GM23248 (cell line): ENCODE data around the gene ADPRHL1. TPM values are rescaled to one million over a fixed set of nuclear protein-coding genes. Genes with fewer than 3 reads are reported as not detected.

Experiments used
- DNase-seq: peaks from one replicate; pipeline ENCODE4 v3.0.0-alpha.2; 2015
- H2AFZ ChIP-seq: fragments of 200-600 bp; sonication (generic); 2 replicates; pipeline ENCODE4 v1.6.1; 2016; ENCODE audit warnings: antibody characterized with exemption
- H3F3A ChIP-seq: fragments of 200-600 bp; sonication (generic); 2 replicates; pipeline ENCODE4 v1.6.1; 2016; ENCODE audit warnings: mild to moderate bottlenecking, antibody characterized with exemption, mixed run types; ENCODE audit not compliant: insufficient read depth
- H3K27ac ChIP-seq: fragments of 200-600 bp; sonication (generic); 2 replicates; pipeline ENCODE4 v1.5.1; 2016; ENCODE audit warnings: mild to moderate bottlenecking
- H3K27me3 ChIP-seq: fragments of 200-600 bp; sonication (generic); replicated peaks from 2 replicates; pipeline ENCODE4 v1.6.1; 2016; ENCODE audit warnings: mild to moderate bottlenecking; ENCODE audit not compliant: insufficient read depth
- H3K36me3 ChIP-seq: fragments of 200-600 bp; sonication (generic); 2 replicates; pipeline ENCODE4 v1.6.1; 2016; ENCODE audit warnings: low read depth, mild to moderate bottlenecking
- H3K4me1 ChIP-seq: fragments of 200-600 bp; sonication (generic); 2 replicates; pipeline ENCODE4 v1.6.1; 2016; ENCODE audit warnings: mild to moderate bottlenecking; ENCODE audit not compliant: insufficient read depth
- H3K4me2 ChIP-seq: fragments of 200-600 bp; sonication (generic); one replicate; pipeline ENCODE4 v1.6.1; 2016; ENCODE audit warnings: mild to moderate bottlenecking; ENCODE audit not compliant: unreplicated experiment
- H3K4me3 ChIP-seq: fragments of 200-600 bp; sonication (generic); 2 replicates; pipeline ENCODE4 v1.5.1; 2016; ENCODE audit warnings: mild to moderate bottlenecking
- H3K79me2 ChIP-seq: fragments of 200-600 bp; sonication (generic); 2 replicates; pipeline ENCODE4 v1.6.1; 2016; ENCODE audit warnings: mild to moderate bottlenecking; ENCODE audit not compliant: insufficient read depth
- H3K9ac ChIP-seq: fragments of 200-600 bp; sonication (generic); 2 replicates; pipeline ENCODE4 v1.6.1; 2016; ENCODE audit warnings: mild to moderate bottlenecking
- H3K9me2 ChIP-seq: fragments of 200-600 bp; sonication (generic); 2 replicates; pipeline ENCODE4 v1.6.1; 2016; ENCODE audit warnings: mixed run types, mild to moderate bottlenecking, moderate library complexity; ENCODE audit not compliant: insufficient read depth
- H3K9me3 ChIP-seq: fragments of 200-600 bp; sonication (generic); one replicate; pipeline ENCODE4 v1.6.1; 2017; ENCODE audit warnings: low read depth
- H4K20me1 ChIP-seq: fragments of 200-600 bp; sonication (generic); 2 replicates; pipeline ENCODE4 v1.6.0; 2016; ENCODE audit not compliant: insufficient read depth
- EZH2 ChIP-seq: fragments of 200-600 bp; sonication (generic); IDR thresholded peaks from 2 replicates; pipeline ENCODE4 v1.6.1; 2018; ENCODE audit warnings: antibody characterized with exemption, mild to moderate bottlenecking; ENCODE audit not compliant: insufficient read depth, poor library complexity, severe bottlenecking
- EZH2phosphoT487 ChIP-seq: fragments of 200-600 bp; sonication (generic); IDR thresholded peaks from 2 replicates; pipeline ENCODE4 v1.6.1; 2018; ENCODE audit warnings: antibody characterized with exemption, moderate library complexity, mild to moderate bottlenecking, low read depth; ENCODE audit not compliant: insufficient read depth
- WGBS, 2 experiments: methylation state at CpG; one replicate each; pipeline ENCODE4 v1.1.6; 2015 to 2017; ENCODE audit warnings: low lambda C conversion rate in 2 of 2, low coverage in 1 of 2; ENCODE audit errors: missing lambda C conversion rate in 2 of 2; 5-methylcytosine and 5-hydroxymethylcytosine counted together
- in situ Hi-C: fragments of 300-500 bp; cut with MboI; formaldehyde crosslinking; loops from 2 replicates; pipeline ENCODE4 v1.15.0; 2020
- polyA plus RNA-seq: library from polyadenylated mRNA; unstranded; fragments of >200 nt; fragmentation: Nextera tagmentation; extraction: Ambion mirVana; gene quantifications from 2 replicates; pipeline ENCODE4 v1.2.1, GENCODE V29; 2016
- total RNA-seq: library from RNA; depleted of rRNA; stranded (reverse); fragments of >200 nt; shearing (Covaris generic); gene quantifications from 2 replicates; pipeline ENCODE4 v1.2.3, GENCODE V29; 2014

The ADPRHL1 gene
- total and polyA plus RNA-seq, 2 experiments from 2014 or later, result 1.8 to 2.2 TPM

GRCh38 chr13:113485545-113485944 is 32.3 kb upstream of the ADPRHL1 start:
- no peak for TF ChIP-seq EZH2phosphoT487
- no peak for TF ChIP-seq EZH2
- whole genome bisulfite sequencing, 2 experiments, result 84% methylated on average over 13 of the region's 13 CpGs
- H3K9me3 ChIP-seq, result no peaks in the 10 kb centered on the region
- no peak for DNase-seq
- peaks cover 93% of the 10 kb centered on the region for H3K79me2 ChIP-seq
- H3K9me2 ChIP-seq, result no peaks in the 10 kb centered on the region
- no peak overlapping the region for H3K27ac ChIP-seq
- no peak overlapping the region for H3K9ac ChIP-seq
- H3K4me3 ChIP-seq, result no peak overlapping the region
- in situ Hi-C loops, result no loop called here
- H2AFZ ChIP-seq, result no peak overlapping the region
- H4K20me1 ChIP-seq, result no peaks in the 10 kb centered on the region
- peaks cover 16% of the 10 kb centered on the region; the same call in 1 of the 2 replicates for H3F3A ChIP-seq
- H3K27me3 ChIP-seq, result no peaks in the 10 kb centered on the region
- no peak overlapping the region for H3K4me2 ChIP-seq
- peaks cover 13% of the 10 kb centered on the region for H3K4me1 ChIP-seq
- H3K36me3 ChIP-seq, result no peaks in the 10 kb centered on the region

- no peak overlapping the region for H3K4me2 ChIP-seq
- no peaks in the 10 kb centered on the region for H3K27me3 ChIP-seq
- H3K36me3 ChIP-seq, result peaks cover 14% of the 10 kb centered on the region; the same call in 1 of the 2 replicates
- H3K9me3 ChIP-seq, result no peaks in the 10 kb centered on the region
- no peaks in the 10 kb centered on the region for H3K9me2 ChIP-seq
- no peak overlapping the region for H2AFZ ChIP-seq
- peaks cover 94% of the 10 kb centered on the region for H3K79me2 ChIP-seq
- in situ Hi-C loops, result no loop called here
- H4K20me1 ChIP-seq, result no peaks in the 10 kb centered on the region
- WGBS, 2 experiments, result 95 to 96% methylated on average over 28 to 36 of the region's 36 CpGs
- no peak for DNase-seq
- no peak overlapping the region for H3K27ac ChIP-seq
- H3K9ac ChIP-seq, result no peak overlapping the region
- peaks cover 5% of the 10 kb centered on the region; the same call in 1 of the 2 replicates for H3F3A ChIP-seq
- H3K4me3 ChIP-seq, result no peak overlapping the region
- peaks cover 5% of the 10 kb centered on the region for H3K4me1 ChIP-seq
- TF ChIP-seq EZH2 (no peak), EZH2phosphoT487 (no peak)
Measured at GRCh38 chr13:113483504-113484293, 30.4 kb upstream of the ADPRHL1 start.

GRCh38 chr13:113483081-113483480 is 29.8 kb upstream of the ADPRHL1 start:
- H3K9me2 ChIP-seq, result no peaks in the 10 kb centered on the region
- no peaks in the 10 kb centered on the region for H3K27me3 ChIP-seq
- H3K9me3 ChIP-seq, result no peaks in the 10 kb centered on the region
- in situ Hi-C loops, result no loop called here
- H3K27ac ChIP-seq, result no peak overlapping the region
- no peak overlapping the region for H3K4me2 ChIP-seq
- H3K4me3 ChIP-seq, result no peak overlapping the region
- WGBS, 2 experiments, result 86 to 87% methylated on average over 7 of the region's 7 CpGs
- H3K79me2 ChIP-seq, result peaks cover 87% of the 10 kb centered on the region
- H3K4me1 ChIP-seq, result no peaks in the 10 kb centered on the region
- TF ChIP-seq EZH2phosphoT487 (no peak), EZH2 (no peak)
- H2AFZ ChIP-seq, result no peak overlapping the region
- H4K20me1 ChIP-seq, result no peaks in the 10 kb centered on the region
- DNase-seq, result no peak
- H3F3A ChIP-seq, result no peaks in the 10 kb centered on the region
- H3K36me3 ChIP-seq, result peaks cover 18% of the 10 kb centered on the region
- no peak overlapping the region for H3K9ac ChIP-seq

- Histone ChIP-seq H3K9me2 (no peaks in the 10 kb centered on the region), H3K4me2 (no peak overlapping the region), H3F3A (no peaks in the 10 kb centered on the region), H3K9me3 (no peaks in the 10 kb centered on the region), H3K27me3 (no peaks in the 10 kb centered on the region), H3K79me2 (peaks cover 52% of the 10 kb centered on the region), H4K20me1 (no peaks in the 10 kb centered on the region), H3K9ac (no peak overlapping the region), H3K4me3 (no peak overlapping the region), H3K4me1 (no peaks in the 10 kb centered on the region), H3K36me3 (peaks cover 45% of the 10 kb centered on the region), H3K27ac (no peak overlapping the region), H2AFZ (no peak overlapping the region)
- WGBS, 2 experiments, result 93 to 97% methylated on average over 4 of the region's 4 CpGs
- TF ChIP-seq EZH2 (no peak), EZH2phosphoT487 (no peak)
- no peak for DNase-seq
- in situ Hi-C loops, result no loop called here
Measured at GRCh38 chr13:113479179-113479578, 25.9 kb upstream of the ADPRHL1 start.
